Stimulated activated CD4-positive, alpha-beta T cell treated with anti-CD3 and anti-CD28 coated beads, Interleukin-2, amount 100 ng/mL, for 48 hours (primary cell): ENCODE data around the gene IPO11.

Experiments used
- DNase-seq, 2 donors: peaks; one replicate each; pipeline ENCODE4 v3.0.0-alpha.2; 2020

The IPO11 gene

DNA sequence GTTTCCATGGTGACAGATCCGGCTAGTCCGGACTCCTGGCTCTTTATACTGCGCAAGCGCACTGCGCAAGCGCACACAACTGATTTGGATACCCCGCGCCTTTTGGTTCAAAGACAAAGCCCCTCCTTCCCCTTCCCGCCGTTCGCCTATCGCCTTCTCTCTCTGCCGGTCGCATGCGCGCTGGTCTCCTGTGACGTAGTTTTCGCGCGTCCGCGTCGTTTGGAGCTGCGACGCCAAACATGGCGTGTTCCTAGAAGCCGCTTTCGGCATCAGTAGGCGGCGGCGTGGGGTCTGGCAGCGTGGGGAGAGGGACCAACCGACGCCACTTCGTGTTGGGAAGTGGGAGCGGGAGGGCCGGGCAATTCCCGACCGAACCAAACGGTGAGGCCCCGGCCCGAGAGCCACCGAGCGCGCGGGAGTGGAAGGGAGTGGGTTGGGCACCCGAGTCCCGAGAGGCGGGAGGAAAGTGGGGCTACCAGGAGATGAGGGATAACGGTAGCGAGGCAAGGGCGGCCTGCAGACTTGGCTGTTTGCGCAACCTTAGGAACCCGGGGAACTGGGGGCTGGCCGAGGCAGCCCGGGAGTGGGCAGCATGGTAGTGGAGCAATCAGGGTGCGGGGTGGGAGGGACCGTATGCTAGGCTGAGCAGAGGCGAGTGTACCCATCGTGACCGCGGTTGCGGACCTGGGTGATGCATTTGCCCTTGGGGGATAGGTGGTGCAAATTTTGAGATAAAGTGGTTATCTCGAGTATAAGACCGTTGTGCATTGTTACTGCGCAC lies at the start of gene IPO11:
Gene IPO11, plus strand, starts transcription at position 215 of the 781 bp plus-strand sequence. CDS start 24,517 bp downstream, outside the sequence.
- peak; percentile 97 to 98 for DNase-seq

- no peak for DNase-seq
Observed at GRCh38 chr5:62369039-62369438, 43.5 kb upstream of the IPO11 start.

DNA sequence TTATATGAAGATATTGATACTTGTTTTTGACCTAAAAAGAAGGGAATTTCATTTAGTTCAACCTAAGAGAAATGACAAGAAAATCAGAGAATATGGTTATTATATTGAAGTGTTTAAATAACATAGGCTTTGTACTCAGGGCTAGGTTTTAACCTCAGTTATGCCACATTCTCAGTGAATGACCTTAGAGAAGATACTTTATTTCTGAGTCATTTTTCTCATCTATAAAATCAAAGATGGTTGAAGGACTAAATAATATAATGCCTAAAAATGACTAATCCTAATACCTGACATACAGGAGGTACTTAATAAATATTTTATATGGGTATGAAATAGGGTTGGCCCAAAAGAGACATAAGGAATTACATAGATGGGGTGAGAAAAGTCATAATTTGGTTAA lies 41.2 kb upstream of the IPO11 start:
- DNase-seq, result no peak

- DNase-seq, result no peak
Observed at GRCh38 chr5:62372600-62372999, 40.0 kb upstream of the IPO11 start.

DNA sequence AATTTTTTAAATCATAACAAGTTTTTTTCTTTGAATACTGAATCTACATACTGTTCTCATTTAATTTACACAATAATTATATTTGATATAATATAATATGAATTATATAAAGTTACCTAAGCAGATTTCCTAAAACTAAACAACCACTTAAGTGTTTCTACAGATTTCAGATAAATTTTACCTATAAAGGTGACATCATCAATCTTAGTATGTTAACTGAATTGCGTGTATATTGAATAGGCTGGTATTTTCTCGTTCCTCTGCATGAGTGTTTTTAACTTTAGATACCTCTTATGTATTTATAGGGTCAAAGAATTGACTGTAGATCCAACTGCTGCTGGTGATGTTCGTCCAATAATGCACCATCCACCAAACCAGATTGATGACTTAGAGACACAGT lies 39.2 kb upstream of the IPO11 start:
- no peak for DNase-seq

DNA sequence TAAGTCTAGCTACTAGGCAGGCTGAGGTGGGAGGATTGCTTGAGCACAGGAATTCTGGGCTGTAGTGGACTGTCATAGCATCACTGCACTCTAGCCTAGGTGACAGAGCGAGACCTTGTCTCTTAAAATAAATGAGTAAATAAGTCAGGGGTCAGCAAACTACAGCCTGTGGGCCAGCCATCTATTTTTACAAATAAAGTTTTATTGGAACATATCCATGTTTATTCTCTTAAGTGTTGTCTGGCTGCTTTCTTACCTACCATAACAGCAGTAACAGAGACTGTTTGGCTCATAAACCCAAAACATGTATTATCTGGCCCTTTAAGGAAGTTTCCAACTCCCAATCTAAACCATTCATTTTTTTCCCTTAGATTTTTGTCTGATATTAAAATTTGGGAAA lies 38.5 kb upstream of the IPO11 start:
- no peak for DNase-seq

GRCh38 chr5:62375627-62376026 lies 36.9 kb upstream of the IPO11 start:
- DNase-seq, result no peak

DNA sequence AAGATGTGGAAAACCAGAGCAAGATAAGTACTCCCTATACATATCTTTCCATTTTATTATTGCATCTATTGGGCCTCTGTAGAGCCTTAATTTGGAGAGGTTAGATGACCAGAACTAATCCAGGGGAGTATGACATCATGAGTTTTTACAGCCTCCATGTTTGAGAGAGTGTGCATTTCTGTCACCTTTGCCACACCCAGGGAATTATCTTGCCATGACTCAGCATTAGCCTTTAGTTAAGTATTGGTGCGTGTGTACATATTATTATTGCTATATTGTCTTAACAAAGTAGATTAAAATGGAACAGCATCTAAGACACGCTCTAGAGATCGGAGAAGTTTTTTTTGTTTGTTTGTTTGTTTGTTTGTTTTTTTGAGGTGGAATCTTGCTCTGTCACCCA lies 36.5 kb upstream of the IPO11 start:
- DNase-seq, result no peak

GRCh38 chr5:62385131-62385530 lies 27.4 kb upstream of the IPO11 start:
- DNase-seq, result no peak

DNA sequence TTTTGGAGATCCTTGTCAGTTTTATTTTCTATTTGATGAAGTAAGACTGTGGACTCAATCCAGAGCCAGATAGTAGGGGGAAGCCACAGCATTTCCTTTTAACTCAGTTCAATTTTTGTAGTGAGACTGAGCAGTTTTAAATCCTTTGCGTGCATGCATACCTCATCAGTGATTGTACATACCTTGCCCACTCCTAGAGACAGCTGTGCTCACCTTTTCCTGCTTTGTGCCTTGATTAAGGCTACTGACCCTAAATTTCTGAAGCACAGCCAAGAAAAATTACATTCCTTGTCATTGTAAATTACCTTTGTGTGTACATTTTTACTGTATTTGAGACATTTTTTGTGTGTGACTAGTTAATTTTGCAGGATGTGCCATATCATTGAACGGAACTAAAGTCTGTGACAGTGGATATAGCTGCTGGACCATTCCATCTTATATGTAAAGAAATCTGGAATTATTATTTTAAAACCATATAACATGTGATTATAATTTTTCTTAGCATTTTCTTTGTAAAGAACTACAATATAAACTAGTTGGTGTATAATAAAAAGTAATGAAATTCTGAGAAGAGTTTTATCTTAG lies 26.7 kb upstream of the IPO11 start:
- no peak for DNase-seq

DNA sequence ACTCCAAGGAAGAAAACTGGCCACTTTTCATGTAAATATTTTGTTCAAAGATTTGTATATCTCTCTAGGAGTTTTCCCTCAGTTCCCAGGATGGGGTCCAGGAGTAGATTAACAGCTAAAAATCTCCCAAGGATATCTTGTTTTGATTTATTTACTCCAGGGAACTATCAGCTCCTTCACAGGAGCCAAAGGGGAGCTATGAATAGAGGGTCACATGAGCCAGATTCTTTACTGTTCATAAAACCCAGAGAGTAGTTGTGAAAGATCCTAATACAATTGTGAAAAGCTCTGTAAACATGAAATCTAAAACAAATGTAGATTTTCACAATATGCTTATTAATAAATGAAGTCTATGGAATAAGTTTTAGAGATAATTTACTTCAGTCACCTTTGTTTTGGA lies 25.7 kb upstream of the IPO11 start:
- no peak for DNase-seq

DNA sequence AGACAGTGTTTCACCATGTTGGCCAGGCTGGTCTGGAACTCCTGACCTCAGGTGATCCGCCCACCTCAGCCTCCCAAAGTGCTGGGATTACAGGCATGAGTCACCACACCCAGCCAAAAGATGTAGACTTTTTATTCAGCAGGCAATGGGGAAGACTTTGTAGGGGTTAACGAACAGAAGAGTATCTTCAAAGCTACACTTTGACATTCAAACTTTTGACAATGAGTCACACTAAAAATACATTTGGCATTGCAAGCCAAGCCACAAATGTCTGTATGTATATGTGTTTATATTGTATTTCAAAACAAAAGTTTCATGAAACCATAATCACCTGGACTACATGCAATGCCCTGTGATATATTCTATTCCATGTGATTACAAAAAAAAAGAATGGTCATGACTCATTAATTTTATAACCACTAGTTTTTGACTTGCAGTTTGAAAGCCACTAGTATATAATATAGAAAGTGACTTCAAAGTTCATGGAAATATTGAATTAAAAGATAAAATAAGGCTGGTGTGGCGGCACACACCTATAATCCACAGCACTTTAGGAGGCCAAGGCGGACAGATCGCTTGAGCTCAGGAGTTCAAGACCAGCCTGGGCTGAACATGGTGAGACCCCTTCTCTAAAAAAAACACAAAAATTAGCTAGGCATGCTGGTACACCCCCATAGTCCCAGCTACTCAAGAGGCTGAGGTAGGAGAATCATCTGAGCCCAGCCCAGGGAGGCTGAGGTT lies 17.2 kb upstream of the IPO11 start:
- DNase-seq, result no peak

DNA sequence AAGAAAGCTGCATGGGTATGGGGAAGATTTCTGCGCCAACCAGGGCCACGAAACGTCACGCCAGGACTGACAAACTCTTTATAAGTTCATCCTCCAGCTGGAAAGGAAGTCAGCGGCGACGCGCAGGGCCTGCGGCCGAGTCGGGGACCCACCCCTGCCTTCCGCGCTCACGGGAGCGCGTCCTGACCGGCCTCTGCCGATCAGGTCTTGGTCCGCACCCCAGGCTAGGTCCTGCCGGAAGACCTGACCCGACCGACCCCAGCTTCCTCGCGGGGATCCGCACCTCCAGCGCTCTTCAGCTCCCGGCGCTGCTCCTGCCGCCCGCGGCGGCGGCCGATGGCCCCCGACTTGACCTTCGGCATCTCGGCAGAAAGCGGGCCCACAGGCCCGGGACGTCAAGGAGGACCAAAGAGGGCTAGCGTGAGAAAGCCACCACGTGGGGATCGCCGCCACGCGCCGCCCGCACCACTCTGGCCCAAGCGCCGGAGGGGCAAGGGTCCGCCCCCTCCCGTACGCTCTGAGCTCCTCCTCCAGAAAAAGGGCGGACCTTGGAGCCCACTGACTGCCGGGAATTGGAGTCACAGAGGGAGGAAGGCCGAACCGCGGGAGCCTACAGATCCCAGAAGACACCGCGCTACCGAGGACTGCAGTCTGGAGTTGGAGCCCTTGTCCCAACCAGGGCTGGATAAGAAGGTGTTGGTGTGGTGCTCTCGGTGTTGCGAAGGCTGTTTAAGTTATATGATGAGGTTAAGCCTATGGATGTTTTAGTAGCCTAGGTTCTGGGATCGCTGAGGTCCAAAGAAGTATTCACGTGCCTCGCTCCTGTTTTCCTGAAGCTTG lies 8.9 kb upstream of the IPO11 start, which contains the start of gene DIMT1:
Gene DIMT1, minus strand, starts transcription at position 495 of the 840 bp plus-strand sequence. Its CDS starts 133 bp downstream, at position 362.
- DNase-seq, result peak; percentile 85 to 89

DNA sequence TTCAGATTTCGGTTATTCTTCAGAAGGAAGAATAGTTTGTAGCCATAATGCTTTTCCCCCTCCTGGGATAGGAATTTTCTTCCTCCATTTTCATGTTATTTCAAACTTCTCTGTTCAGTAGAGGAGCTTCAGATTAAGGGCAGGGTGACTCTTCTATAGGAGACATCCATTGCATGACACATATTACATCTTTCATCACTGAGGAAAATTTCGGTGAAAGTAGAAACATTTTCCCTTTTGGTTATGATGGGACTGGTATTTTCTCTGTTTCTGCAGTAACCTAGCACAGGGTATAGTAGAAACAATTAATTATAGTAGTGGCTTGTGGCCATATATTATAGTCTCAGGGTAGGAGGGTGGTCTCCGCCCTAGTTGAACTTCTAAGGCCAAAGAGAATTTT lies 1.1 kb downstream of the IPO11 start:
- no peak for DNase-seq

DNA sequence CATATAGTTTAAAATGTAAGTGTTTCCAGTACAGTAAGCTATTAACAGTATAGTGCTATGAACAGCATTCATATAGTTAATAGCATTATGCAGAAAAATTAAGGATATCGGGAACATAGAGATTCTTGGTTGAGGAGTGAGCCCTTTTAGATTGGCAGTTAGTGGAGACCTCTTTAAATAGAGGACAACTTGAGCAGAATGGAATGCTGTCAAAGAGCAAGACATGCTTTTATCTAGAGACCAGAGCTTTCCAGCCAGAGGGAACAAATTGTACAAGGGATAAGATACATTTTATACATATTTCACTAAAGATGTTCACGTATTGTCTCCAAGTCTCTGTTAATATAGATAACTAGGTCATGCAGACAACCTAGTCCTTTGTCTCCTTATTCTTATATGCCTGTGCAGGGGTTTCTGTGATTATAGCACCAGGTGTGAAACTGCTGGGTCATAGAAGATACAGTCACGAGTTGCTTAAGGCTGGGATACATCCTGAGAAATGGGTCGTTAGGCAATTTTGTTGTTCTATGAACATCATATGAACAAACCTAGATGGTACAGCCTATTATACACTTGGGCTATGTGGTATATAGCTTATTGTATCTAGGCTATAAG lies 6.0 kb downstream of the IPO11 start:
- DNase-seq, result no peak

- DNase-seq, result no peak
Observed at GRCh38 chr5:62419609-62420008, 7.0 kb downstream of the IPO11 start.

- DNase-seq, result no peak
Observed at GRCh38 chr5:62421414-62421813, 8.9 kb downstream of the IPO11 start.

DNA sequence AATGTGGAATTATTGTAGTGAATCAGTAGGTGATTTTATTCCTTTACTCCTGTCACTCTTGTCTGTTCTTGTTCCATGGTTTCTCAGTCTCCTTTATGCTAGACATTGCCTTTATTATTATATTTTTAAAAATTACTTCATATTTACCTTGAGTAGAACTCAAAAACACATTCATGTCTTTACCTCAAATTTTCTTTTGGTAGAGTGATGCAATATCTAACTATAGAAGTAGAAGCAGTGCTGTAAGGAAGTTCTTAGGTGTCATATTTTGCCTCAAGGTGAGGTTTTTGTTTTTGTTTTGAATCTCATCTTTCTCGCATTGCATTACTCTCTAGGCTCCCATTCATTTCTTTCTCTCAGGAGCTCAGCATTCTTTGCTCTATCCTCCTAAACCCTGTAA lies 12.2 kb downstream of the IPO11 start:
- no peak for DNase-seq

- DNase-seq, result no peak
Observed at GRCh38 chr5:62431735-62432620, 19.4 kb downstream of the IPO11 start.

DNA sequence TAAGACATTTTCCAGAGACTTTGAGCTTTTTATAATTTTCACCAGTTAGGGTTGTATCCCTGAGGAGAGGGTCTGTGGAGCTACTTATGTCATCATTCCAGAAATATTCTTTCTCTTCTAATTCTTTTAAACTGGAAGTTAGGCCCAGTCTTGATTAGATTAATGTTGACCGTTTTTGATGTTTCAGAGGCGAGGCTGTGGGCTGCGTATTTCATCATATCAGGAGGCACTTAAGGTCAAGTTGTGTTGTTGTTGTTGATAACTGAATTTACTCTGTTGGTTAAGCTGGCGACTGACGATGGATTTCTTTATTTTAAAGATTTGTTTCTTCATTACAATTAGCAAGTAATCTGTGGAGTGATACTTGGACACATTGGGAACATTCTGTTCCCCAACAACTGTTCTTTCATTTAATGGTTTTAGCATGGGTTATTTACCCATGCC lies 20.1 kb downstream of the IPO11 start:
- DNase-seq, result no peak

GRCh38 chr5:62448528-62448927 lies 36.0 kb downstream of the IPO11 start:
- DNase-seq, result no peak
